Rectal smooth muscle tissue (tissue), 1 donor: Measurements from ENCODE around the gene HNMT.

Experiments used
- H3K27ac ChIP-seq: one replicate; pipeline ENCODE4 v1.7.0; 2013; ENCODE audit warnings: low read depth, low read length, inconsistent platforms
- H3K27me3 ChIP-seq: one replicate; pipeline ENCODE4 v1.7.0; 2013; ENCODE audit warnings: low read length; ENCODE audit not compliant: control insufficient read depth, insufficient read depth
- H3K36me3 ChIP-seq: one replicate; pipeline ENCODE4 v1.7.0; 2013; ENCODE audit warnings: low read length; ENCODE audit not compliant: control insufficient read depth, insufficient read depth
- H3K4me1 ChIP-seq: one replicate; pipeline ENCODE4 v1.7.0; 2013; ENCODE audit warnings: low read length; ENCODE audit not compliant: control insufficient read depth, insufficient read depth
- H3K4me3 ChIP-seq: one replicate; pipeline ENCODE4 v1.7.0; 2013; ENCODE audit warnings: low read length
- H3K9ac ChIP-seq: one replicate; pipeline ENCODE4 v1.7.0; 2013; ENCODE audit warnings: low read length

HNMT gene

GRCh38 chr2:138058427-138058826 lies 94.2 kb downstream of the HNMT start:
- Histone ChIP-seq H3K4me3 (no peak overlapping the region), H3K9ac (no peak overlapping the region), H3K27ac (no peak overlapping the region), H3K4me1 (no peaks in the 10 kb centered on the region), H3K36me3 (no peaks in the 10 kb centered on the region), H3K27me3 (no peaks in the 10 kb centered on the region)

GRCh38 chr2:138059487-138060300 lies 95.4 kb downstream of the HNMT start:
- Histone ChIP-seq H3K4me3 (no peak overlapping the region), H3K4me1 (no peaks in the 10 kb centered on the region), H3K9ac (no peak overlapping the region), H3K27me3 (no peaks in the 10 kb centered on the region), H3K27ac (no peak overlapping the region), H3K36me3 (no peaks in the 10 kb centered on the region)

- Histone ChIP-seq H3K9ac (no peak overlapping the region), H3K36me3 (no peaks in the 10 kb centered on the region), H3K4me1 (no peaks in the 10 kb centered on the region), H3K4me3 (no peak overlapping the region), H3K27me3 (no peaks in the 10 kb centered on the region), H3K27ac (no peak overlapping the region)
These were observed 96.0 kb downstream of the HNMT start for GRCh38 chr2:138060301-138060635.

GRCh38 chr2:138061961-138062360 lies 97.7 kb downstream of the HNMT start:
- Histone ChIP-seq H3K27me3 (no peaks in the 10 kb centered on the region), H3K4me3 (no peak overlapping the region), H3K27ac (no peak overlapping the region), H3K36me3 (no peaks in the 10 kb centered on the region), H3K4me1 (no peaks in the 10 kb centered on the region), H3K9ac (no peak overlapping the region)

GRCh38 chr2:138063181-138063580 lies 98.9 kb downstream of the HNMT start:
- Histone ChIP-seq H3K4me1 (no peaks in the 10 kb centered on the region), H3K9ac (no peak overlapping the region), H3K27ac (no peak overlapping the region), H3K36me3 (no peaks in the 10 kb centered on the region), H3K27me3 (no peaks in the 10 kb centered on the region), H3K4me3 (no peak overlapping the region)
